GM12864 (cell line): ENCODE measurements around the gene UVRAG.

ENCODE experiments used
- DNase-seq: peaks from one replicate; pipeline ENCODE4 v3.0.0-alpha.2; 2011; ENCODE audit warnings: low read depth
- H3K4me3 ChIP-seq: 2 replicates; pipeline ENCODE4 v1.5.1; 2011; ENCODE audit warnings: mild to moderate bottlenecking, low read depth, low read length, control low read depth
- TF ChIP-seq, protein P1 (sequence below): IDR thresholded peaks from 2 replicates; pipeline ENCODE4 v1.5.1; 2011; ENCODE audit warnings: low read depth, mild to moderate bottlenecking, moderate library complexity, low read length, control low read depth, inconsistent platforms; ENCODE audit errors: missing control alignments

Gene UVRAG

DNA sequence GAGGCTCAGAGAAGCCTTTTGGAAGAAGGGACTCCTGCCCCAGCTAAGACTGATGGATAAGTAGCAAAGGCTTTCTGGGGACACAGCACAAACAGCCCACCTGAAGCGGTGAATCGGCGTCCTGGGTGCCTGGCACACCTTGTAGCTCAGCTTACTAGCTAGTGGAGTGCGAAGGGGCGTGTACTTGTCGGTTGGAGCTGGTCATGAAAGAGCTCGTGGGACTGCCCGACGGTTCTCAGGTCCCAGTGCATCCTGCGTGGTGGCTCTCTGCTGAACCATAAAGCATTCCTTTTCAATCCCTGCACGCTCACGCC is 690 bp upstream of the UVRAG start:
- TF ChIP-seq, protein P1, sequence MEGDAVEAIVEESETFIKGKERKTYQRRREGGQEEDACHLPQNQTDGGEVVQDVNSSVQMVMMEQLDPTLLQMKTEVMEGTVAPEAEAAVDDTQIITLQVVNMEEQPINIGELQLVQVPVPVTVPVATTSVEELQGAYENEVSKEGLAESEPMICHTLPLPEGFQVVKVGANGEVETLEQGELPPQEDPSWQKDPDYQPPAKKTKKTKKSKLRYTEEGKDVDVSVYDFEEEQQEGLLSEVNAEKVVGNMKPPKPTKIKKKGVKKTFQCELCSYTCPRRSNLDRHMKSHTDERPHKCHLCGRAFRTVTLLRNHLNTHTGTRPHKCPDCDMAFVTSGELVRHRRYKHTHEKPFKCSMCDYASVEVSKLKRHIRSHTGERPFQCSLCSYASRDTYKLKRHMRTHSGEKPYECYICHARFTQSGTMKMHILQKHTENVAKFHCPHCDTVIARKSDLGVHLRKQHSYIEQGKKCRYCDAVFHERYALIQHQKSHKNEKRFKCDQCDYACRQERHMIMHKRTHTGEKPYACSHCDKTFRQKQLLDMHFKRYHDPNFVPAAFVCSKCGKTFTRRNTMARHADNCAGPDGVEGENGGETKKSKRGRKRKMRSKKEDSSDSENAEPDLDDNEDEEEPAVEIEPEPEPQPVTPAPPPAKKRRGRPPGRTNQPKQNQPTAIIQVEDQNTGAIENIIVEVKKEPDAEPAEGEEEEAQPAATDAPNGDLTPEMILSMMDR: no peak
- DNase-seq: no peak
- H3K4me3 ChIP-seq: peak overlapping the region; percentile 79

DNA sequence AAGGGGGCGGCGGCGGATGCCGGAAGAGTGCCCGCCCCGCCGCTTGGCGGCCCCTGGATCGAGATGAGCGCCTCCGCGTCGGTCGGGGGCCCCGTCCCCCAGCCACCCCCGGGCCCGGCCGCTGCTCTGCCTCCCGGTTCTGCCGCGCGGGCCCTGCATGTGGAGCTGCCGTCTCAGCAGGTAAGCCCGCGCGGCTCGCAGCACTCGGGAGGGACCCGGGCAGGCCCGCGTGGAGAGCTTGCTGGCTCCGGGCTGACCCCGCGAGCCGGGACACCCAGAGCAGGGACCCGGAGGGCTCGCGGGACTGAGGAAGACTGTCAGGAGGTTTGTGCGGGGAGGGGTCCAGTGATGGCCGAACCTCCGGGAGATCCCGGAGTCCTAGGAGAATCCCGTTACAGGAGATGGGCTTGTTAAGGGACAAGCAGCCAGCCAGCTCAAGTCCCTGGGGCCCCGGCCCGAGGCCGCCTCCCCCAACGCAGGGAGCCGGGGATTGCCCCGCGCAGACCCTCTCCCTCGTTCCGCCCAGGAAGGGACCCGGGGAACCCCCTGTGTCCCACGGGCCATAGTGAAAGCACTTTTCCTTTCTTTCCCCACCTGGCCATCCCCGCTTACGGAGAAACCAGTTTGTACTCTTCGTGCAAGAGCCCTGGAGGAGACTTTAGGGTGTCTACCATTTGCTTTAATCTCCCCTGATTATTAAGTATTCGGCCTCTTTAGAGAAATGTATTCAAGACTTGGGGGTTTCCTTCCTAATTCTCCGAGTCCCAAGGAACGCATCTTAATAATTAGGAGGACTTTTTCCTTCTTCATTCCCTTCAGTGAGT is 547 bp downstream of the UVRAG start:
- no peak for DNase-seq
- H3K4me3 ChIP-seq: peak overlapping the region; percentile 79
- TF ChIP-seq, protein P1: no peak

DNA sequence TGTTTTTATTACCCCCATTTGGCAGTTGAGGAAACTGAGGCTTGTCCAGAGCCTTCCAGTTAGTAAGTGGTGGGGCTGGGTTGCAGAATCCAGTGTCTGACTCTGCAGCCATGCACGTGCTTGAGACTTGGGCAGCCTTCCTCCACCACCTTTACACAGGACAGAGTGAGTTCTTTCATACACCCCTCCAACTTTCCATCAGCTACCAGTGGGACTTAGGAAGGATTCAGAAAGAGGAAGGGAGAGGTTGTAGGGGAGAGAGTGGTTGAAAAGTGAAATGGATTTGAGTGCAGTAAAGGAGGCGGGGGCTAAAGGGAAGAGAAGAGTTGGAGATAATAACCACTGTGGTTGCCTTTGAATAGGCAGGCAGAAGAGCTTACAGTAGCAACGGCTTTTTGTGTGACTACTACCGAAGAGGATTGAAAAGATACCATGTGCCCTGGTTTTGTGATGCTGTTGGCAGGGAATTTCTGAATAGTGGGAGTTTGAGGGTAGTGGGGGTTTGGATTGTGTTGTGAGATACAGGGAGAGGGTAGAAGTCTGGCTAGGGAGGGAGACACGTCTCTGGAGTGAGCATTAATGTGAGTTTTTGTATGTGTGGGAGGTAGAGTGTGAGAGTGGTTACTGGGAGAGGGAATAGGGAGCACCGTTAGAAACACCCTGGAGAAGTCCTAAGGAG is 1.7 kb downstream of the UVRAG start:
- TF ChIP-seq, protein P1: no peak
- DNase-seq: no peak
- H3K4me3 ChIP-seq: peak overlapping the region; percentile 79

DNA sequence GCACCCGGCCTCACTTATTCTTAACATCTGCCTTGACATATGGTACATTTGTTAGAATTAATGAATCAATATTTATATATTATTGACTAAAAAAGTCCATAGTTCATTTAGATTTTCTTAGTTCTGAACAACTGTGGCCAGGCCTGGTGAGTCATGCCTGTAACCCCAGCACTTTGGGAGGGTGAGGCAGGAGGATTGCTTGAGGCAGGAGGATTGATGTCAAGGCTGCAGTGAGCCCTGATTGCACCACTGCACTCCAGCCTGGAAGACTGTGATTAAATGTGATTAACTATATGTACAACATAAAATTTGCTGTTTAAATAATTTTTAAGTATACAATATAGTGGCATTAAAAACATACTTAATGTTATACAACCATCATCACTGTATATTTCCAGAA is 5.6 kb downstream of the UVRAG start:
- TF ChIP-seq, protein P1: no peak
- H3K4me3 ChIP-seq: no peak overlapping the region
- DNase-seq: no peak

DNA sequence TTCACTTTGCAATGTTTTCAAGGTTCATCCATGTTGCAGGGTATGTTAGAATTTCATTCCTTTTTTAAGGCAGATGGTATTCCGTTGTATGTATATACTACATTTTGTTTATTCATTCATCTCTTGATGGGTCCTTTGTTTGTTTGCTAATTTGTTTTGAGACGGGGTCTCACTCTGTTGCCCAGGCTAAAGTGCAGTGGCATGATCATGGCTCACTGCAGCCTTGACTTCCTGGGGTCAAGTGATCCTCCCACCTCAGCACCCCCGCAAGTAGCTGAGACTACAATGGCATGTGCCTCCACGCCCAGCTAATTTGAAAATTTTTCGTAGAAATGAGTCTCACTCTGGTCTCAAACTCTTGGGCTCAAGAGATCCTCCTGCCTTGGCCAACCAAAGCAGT is 6.2 kb downstream of the UVRAG start:
- H3K4me3 ChIP-seq: no peak overlapping the region
- DNase-seq: no peak
- TF ChIP-seq, protein P1: no peak

DNA sequence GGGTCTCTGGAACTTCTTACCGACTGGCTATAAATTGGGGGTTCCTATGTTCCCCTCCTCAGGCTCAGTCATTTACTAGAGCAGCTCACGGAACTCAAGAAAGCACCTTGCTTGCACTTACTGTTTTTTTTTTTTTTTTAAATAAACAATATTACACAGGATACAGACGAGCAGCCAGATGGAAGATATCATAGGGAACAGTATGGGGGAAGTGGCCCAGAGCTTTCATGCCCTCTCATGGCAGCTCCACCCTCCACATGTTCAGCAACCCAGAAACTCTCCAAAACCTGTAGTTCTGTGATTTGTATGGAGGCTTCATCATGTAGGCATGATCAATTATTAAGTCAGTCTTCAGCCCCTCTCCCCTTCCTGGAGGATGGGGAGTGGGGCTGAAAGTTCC is 7.5 kb downstream of the UVRAG start:
- no peak for DNase-seq
- H3K4me3 ChIP-seq: no peak overlapping the region
- TF ChIP-seq, protein P1: no peak
